NCI-H1417 treated with DMSO at 0.1 percent for 48 hours (cell line): ENCODE measurements around the gene OR10J1.
"Not testable (repeated sequence)": the region's sequence is repeated elsewhere in the genome, so short reads cannot be mapped to it uniquely, and the experiment has no call there.

Source experiments
- DNase-seq: peaks from one replicate; lab custom pipeline; 2025; lab: John Stamatoyannopoulos, UW

The OR10J1 gene, protein sequence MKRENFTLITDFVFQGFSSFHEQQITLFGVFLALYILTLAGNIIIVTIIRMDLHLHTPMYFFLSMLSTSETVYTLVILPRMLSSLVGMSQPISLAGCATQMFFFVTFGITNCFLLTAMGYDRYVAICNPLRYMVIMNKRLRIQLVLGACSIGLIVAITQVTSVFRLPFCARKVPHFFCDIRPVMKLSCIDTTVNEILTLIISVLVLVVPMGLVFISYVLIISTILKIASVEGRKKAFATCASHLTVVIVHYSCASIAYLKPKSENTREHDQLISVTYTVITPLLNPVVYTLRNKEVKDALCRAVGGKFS

DNA sequence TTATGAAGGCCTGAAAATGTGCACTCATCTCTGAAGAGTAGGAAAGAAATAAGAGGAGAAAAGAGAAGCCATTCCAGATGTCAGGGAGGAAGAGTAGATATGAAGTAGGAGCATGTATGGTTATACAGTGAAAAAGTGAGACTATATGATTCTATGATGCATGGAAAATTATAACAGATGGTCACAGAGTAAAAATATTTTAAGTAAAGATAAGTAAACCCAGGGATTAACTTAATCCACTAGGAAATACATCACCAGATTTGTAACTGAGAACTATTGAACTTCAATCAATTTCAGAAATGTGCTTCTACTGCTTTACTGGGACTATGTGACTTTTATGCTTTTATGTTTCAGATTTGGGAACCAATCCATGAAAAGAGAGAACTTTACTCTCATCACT is at the start of gene OR10J1:
OR10J1 (plus strand) TSS at position 301 of the 400 bp plus-strand sequence; CDS start at position 371, 70 bp downstream.
- DNase-seq, result no peak

DNA sequence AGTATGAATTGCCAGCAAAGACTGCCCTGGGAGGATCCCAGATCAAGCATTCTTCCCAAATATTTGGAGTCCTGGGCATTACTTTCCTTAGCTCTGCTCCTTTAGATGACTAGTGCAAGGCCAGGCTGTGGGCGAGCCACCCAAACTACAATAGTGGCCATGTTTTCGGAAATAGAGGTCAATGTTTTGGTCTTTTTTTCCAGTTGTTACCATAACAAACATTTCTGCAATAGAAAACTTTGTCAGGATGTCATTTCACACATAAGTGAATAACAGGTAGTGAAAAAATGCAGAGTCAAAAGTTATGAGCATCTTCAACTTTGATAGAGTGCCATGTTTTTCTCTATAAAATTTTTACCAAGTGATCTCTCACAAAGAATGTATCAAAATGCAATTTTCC is 32.7 kb upstream of the OR10J1 start:
- no peak for DNase-seq

DNA sequence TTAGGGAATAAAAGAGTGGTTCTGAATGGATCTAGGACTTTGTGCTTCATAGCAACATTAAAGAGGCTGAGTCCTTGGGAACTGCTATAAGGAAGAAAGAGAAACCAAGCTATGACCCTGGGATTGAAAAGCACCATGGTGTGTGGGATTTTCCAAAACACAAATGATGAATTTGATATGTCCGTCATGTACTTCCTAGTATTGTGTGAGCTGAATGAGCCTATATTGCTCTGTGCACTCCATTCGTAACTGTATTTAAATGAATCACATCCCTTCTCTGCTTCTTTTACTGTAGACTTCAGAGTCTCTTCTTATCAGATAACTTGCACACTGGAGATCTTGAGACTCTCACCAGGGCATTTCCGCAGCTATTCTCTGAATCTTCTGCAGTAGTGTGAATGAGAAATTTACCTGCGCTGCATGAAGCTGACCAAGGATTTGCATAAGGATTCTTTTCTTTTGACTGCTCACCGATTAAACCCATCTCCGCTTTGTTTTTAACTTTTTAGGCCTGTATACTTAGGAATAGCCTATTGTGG is 30.6 kb upstream of the OR10J1 start:
- no peak for DNase-seq

DNA sequence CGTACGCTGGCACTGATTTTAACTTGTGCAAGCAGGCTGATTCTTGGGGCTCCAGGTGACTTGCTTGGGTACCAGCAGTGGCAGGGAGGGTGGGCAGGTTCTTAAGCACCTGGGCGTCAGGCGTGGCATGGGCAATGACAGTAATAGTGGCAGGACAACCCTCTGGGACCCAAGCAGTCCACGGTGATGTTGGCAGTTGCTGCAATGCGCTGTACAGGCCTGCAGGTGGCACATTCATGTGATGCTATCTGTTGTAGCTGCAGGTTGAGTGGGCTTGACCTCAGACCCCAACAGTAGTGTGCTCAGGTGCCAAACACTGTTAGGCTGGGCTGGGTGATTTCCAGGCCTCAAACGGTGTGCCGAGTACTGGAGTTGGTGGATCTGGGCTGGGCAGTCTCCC is 17.7 kb upstream of the OR10J1 start:
- no peak for DNase-seq

DNA sequence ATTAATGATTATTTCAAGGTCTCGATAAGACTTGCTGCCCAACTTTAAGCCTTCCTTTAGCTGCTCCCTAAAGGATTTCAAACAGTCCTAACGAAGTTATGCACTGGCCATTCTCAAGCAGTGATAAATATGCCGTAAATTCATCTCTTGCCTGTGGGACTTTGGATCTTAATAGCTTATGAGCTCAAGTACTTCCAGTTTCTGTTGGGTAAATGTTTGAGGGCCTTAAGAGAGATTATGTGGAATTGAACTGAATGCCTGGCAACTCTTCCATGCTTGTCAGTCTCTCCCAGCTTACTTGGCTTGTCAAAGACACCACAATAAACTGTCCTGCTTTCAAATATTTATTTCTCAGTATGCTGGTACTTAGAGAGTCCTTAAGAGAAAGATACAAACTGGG is 11.0 kb upstream of the OR10J1 start:
- no peak for DNase-seq

DNA sequence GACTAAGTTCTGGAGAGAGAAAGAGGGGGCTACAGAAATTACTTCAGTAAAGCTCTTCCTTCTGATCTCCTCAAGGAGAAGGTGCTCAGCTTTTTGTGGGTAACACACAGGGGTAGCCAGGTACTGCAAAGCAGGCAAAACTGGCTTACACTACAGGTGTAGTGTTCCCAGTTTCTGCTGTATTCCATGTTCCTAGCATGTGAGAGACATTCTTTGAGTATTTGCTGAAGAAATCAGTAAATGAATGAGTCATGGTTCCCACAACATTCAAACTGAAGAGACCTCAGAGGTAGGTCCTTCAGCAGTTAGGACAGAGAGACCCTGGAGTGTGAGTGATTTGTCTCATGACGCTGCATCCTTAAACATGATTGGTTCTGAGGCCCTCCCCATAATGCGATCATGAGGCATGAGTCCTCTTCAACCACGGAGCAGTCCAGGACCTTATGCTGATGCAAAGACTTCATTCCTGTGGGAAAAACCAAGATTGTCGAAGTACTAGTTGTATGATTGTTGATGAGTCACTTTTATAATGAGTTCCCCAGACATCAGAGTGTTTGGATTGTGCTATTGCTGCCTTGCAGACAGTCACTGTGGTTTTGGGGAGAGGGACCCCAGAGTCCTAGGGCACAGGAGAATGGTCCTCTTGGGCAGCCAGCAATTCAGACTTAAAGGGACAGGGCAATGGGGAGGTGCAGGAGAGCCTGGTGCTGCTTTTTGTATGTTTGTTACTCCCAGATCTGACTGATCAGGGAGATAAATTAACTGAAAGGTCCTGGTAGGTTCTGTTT is 10.3 kb upstream of the OR10J1 start:
- DNase-seq, result no peak

DNA sequence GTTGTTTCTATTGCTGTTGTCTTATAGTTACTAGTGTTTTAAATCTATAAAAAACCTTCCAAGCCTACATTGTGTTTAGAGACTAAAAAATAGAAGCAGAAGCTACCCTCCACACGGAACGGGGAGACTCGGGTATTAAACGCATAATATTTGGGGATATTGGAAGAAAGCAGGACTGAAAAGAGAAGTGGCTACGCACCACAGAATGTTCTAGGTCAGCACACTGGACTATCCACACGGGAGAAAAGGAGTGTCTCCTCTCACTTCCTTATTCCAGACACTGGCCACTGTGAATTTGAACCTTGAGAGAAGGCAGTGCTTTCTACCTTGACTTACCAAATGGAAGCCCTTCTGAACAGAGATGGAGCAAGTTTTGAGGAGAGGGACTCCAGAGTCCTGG is 8.5 kb upstream of the OR10J1 start:
- no peak for DNase-seq

DNA sequence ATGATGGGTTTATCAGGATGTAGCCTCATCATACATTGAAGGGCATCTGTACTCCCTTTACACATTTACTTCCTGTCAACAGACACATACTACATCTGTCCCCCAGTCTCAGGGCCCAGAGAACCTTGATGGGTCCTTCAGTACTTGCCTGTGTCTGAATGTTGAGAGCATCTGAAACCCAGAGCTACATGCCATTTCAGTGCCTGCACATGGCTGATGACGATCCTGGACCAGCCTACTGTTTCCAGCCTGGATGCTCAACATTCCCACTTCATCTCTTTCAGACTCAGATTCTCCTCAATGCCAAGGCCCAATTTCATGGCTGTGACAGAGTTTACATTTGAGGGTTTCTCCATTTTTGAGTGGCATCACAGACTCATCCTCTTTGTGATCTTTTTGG is 7.6 kb upstream of the OR10J1 start, which contains the start of gene OR10J4:
OR10J4 (plus strand) TSS at position 301 of the 400 bp plus-strand sequence.
- DNase-seq, result no peak

DNA sequence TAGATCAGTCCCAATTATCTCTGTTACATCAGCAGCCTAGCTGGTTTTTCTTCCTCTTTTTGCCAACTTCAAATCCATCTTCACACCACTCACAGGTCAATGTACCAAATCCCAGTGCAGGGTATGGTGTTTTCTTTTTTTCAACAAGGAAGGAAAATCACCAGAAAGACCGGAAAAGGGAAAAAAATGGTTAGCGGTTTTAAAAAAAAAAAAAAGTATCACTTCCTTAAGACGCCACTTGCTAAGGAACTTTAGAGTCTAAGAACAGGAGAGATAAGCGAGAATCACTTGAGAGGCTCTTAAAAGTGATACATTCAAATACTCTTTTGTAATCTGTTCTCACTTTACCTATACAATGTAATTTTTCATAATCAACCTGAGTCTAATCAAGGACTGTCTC is 3.1 kb upstream of the OR10J1 start:
- no peak for DNase-seq

DNA sequence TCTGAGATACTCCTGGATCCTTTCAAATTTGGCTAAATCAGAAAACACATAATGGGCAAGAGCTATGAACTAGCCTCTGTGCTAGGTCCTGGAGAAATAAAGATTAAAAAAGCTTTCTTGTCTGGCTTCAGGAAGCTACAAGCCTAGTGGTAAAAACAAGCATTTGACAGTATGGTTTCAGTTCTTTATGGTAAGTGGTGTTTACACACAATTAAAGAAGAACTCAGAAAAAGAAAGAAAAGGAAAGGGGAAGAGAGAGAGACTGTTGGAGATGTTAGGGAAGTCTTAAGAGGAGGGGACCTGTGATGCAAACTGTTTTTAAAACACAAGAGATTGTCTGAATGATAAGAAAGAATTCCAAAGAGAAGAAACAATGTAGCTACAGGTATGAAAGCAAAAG is 1.8 kb downstream of the OR10J1 start:
- no peak for DNase-seq

DNA sequence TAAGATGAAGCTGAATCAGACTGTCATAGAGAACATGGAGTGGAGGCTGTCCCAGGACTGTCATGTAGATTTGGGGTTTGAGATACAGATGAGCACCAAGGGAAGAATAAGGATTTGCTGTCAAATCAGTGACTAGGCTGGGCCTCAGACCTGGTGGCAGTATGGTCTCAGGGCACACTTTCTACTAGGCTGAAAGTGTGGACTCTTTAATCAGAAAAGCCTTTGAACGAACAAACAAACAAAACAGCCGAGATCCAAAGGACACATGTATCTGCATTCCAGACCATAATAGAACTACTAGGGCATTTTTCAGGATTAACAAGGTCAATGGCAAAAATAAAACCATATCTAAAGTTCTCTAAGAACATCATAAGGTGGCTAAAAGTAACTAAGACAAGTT is 2.9 kb downstream of the OR10J1 start:
- DNase-seq, result no peak

DNA sequence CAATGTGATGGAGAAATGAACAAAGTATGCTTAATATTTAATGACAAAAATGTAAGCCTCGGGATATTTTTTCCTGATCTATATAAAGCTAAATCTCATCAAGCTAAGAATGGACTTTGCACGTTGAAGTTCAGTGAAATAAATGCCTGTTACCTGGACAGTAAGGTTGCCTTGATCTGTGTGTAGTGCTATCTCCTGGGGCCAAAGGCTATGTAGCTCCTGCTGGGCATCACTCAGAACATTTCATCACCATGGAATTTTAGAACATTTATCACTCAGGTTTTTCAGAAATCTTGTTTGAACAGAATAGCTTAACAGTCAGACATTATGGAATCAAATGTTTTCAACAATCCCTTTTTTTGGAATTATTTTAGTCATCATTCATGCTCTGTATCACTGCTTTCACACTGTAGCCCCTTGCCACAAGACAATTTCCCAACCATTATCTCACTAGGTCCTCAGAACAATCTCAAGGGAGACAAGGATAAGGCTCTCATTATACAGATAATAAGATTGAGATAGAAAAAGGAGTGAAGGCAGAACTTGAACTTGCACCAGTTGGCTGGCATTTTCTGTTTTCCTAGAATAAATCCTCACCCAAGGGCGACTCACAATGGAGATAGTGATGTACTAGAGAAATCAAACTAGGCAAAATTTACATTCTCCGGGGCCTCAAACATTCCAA is 3.7 kb downstream of the OR10J1 start:
- no peak for DNase-seq

DNA sequence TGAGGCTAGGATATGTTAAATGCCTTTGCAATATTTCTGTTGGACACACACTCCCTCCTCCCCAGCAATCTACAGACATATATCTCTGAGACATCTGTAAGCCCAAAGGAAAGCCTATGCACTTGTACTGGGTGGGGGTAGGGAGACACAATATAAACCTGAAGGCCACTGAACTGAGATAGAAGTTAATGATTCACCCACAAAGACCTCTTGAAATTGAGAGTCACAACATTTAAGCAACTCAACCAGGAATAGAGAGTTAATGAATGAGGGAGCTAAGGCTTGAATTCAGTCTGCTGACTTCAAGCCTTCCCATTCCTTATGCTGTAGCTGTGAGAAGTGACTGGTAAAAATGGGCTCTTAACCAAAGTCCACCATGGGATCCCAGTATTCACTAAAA is 5.0 kb downstream of the OR10J1 start:
- DNase-seq, result no peak

DNA sequence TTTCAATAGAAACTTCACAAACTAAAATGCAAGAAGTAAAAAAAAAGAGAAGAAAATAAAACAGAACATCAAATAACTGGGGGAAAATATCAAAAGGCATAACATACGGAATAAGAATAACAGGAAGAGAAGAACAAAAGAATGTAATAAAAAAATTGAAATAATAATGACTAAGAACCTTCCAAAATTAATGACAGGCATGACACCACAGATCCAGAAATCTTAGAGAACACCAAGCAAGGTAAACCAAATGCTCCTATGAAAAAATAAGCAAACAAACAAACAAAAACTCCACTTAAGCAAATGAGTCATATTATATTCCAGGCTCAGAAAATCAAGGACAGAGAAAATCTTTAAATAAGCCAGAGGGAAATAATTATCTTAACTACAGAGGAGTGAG is 8.7 kb downstream of the OR10J1 start:
- no peak for DNase-seq

DNA sequence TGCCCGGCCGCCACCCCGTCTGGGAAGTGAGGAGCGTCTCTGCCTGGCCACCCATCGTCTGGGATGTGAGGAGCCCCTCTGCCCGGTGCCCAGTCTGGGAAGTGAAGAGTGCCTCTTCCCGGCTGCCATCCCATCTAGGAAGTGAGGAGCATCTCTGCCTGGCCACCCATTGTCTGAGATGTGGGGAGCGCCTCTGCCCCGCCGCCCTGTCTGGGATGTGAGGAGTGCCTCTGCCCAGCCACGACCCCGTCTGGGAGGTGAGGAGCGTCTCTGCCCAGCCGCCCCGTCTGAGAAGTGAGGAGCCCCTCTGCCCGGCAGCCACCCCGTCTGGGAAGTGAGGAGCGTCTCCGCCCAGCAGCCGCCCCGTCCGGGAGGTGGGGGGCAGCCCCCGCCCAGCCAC is 10.1 kb downstream of the OR10J1 start:
- DNase-seq, result not testable (repeated sequence)

DNA sequence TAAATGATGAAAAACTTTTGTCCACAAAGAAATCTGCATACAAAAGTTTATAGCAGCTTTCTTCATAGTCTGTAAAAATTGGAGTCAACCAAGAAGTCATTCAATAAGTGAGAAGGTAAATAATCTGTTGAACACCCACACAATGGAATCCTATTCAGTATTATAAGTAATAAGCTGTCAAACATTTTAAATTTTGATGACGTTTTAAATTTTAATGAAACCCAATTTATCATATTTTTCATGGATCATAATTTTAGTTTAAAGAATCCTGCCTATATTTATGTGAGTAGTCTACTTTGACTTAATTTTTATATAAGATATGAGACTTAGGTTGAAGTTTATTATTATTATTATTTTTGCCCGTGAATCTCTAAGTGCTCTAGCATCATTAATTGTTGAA is 20.0 kb downstream of the OR10J1 start:
- DNase-seq, result no peak

DNA sequence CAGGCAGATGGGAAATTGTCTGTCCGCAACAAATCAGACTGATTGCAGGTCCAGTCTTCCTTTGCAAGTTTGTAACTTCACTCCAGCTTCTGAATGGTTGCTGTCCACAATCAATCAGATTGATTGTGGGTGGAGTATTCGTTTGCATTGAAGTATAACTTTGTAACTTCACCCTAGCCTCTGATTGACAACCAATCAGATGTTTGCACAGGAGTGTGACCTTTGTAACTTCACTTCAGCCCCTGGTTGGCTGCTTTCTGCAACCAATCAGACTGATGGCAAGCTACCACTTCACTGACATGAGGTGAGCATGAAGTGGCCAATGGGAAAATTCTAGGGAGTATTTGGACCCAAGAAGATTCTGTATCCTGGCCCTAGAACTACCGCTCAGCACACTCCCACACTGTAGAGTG is 25.7 kb downstream of the OR10J1 start:
- no peak for DNase-seq

DNA sequence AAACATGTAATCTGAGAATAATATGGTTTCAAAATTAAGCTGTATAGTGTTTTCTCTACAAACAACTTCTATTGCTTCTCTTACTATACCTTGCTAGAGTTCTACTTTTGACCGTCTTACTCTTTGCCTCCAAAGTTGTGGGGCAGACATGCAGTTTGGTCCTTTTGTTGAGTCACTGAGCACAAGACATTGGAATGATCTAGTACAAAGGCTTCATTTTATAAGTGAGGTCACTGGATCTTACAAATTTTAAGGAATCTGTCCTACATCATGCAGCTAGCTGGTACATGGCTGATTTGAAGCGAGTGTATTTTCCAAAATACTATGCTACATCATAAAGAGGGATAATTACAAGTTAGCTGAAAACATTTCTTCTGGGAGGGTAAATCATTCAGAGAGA is 28.8 kb downstream of the OR10J1 start:
- DNase-seq, result no peak

DNA sequence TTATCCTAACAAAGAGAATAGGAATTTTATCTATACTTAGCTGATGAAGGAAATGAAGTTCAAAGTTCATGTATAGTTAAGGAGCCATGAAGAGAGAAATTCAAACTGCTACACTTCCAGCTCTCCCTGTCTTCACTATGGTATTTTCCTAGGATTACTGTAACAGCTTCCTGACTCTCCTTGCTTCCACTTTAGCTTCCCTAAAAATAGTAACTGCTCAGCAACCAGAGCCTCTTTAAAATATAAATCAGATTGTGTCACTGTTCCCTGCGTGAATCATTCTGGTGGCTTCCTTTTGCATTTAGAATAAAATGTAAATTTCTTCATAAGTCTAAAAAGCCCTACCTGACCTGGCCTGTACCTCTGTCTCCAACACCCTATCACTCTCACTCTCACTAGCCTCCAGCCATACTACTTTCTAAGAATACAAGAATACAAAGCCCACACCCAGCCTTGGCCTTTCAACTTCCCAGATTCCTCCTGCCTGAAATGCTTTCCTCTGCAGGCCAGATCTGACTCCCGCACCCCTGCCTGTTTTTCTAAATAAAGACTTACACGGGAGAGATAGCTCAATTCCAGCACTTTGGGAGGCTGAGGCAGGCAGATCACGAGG is 30.5 kb downstream of the OR10J1 start:
- no peak for DNase-seq

DNA sequence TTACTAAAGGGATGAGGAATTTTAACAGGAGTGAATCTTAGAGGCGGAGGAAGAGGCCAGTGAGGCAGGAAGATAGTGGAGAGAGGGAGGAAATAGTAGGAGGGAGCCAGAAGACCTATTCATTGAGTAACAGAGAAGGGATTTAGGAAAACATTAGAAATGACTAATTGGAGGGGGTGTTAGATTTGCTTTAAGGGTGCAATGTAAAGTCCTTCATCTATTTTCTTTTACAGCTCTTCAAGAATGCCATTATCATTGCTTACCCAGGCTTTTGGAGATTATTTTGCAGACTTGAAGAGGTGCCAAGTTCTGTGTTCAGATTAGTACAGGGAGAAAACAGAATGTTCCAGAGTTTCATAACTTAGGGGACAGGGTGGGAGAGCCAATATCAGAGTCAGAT is 33.8 kb downstream of the OR10J1 start:
- no peak for DNase-seq

DNA sequence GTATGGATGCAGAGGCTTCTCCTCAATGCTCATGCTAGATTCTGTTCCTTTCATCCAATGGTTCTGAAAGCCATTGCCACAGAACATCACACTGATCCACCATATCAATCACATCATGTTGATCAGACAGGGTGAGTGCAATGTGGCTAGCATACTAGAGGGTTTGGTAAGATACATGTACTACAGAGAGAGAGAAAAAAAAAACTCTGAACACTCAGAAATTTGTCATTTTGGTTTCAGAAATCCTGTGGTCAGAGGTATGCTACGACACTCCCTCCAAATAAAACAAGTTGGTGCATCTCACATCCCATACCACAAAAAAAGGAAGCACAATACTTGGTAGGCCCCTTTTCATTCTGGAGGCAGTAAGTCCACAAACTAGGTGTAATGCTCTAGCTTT is 35.4 kb downstream of the OR10J1 start:
- DNase-seq, result no peak

DNA sequence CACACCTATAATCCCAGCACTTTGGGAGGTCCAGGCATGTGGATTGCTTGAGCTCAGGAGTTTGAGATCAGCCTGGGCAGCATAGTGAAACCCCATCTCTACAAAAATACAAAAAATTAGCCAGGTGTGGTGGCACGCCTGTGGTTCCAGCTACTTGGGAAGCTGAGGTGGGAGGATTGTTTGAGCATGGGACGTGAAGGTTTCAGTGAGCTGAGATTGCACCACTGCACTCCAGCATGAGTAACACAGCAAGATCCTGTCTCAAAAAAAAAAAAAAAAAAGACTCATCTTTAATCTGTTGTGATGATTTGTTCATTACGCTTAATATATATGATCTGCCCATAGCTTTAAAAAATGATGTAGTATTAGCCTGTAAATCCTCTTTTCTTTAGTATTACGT is 44.0 kb downstream of the OR10J1 start:
- DNase-seq, result no peak
